Hepatocyte (in vitro differentiated cells): ENCODE results near the gene GOLGA1.

Experiments
- CTCF ChIP-seq: fragments of 200-600 bp; sonication (generic); IDR thresholded peaks from 2 replicates; pipeline ENCODE4 v1.5.1; 2016; ENCODE audit warnings: antibody characterized with exemption, mild to moderate bottlenecking; ENCODE audit not compliant: poor library complexity
- EZH2 ChIP-seq: fragments of 200-600 bp; sonication (generic); IDR thresholded peaks from 2 replicates; pipeline ENCODE4 v1.6.1; 2016; ENCODE audit warnings: antibody characterized with exemption, mild to moderate bottlenecking, borderline replicate concordance
- EZH2phosphoT487 ChIP-seq: fragments of 200-600 bp; sonication (generic); IDR thresholded peaks from one replicate; pipeline ENCODE4 v1.6.1; 2018; ENCODE audit warnings: antibody characterized with exemption, mild to moderate bottlenecking, low read depth, moderate library complexity; ENCODE audit not compliant: unreplicated experiment, severe bottlenecking

GRCh38 chr9:124899845-124900244, 41.0 kb downstream of the GOLGA1 start:
- no peak for TF ChIP-seq EZH2
- TF ChIP-seq CTCF = no peak
- no peak for TF ChIP-seq EZH2phosphoT487
